UCSD-AML1 (cell line): ENCODE results near the gene RAB5IF.
A peak's percentile ranks its signal among the peaks of the same experiment; 100 is the strongest.
"Not testable (repeated sequence)": the region's sequence is repeated elsewhere in the genome, so short reads cannot be mapped to it uniquely, and the experiment has no call there.

ENCODE experiments used
- DNase-seq: peaks from one replicate; lab custom pipeline; 2025; ENCODE audit not compliant: unreplicated experiment; lab: John Stamatoyannopoulos, UW

Gene RAB5IF

DNA sequence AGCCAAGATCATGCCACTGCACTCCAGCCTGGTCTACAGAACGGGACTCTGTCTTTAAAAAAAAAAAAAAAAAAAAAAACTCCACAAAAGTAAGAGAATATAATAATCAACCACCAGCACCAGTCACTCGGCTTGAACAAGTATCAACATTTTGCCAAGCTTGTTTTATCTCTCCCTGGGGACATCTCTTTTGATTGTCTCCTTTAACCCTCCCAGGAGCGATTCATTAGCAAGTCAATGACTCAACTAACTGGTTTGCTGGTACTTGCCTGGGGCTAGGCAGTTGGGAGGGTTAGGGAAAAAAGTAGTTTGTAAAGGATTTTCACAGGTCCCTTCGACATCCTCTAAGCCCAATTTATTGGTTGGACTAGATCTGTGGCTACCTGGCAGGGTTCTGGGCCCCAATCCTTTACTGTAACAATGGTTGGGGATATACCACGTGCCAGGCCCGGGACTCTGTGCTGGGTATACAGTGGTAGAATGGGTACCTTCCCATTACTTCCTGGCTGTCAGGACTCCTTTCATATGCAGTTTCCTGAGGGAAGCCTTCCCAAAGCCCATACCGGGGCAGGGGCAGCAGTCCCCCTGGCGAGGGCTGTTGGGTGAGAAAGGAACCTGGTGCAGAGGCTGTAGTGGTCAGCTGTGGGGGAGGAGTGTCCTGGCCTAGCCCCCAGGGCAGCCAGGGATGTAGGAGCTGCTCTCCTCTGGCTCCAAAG is 20.0 kb upstream of the RAB5IF start:
- no peak for DNase-seq

DNA sequence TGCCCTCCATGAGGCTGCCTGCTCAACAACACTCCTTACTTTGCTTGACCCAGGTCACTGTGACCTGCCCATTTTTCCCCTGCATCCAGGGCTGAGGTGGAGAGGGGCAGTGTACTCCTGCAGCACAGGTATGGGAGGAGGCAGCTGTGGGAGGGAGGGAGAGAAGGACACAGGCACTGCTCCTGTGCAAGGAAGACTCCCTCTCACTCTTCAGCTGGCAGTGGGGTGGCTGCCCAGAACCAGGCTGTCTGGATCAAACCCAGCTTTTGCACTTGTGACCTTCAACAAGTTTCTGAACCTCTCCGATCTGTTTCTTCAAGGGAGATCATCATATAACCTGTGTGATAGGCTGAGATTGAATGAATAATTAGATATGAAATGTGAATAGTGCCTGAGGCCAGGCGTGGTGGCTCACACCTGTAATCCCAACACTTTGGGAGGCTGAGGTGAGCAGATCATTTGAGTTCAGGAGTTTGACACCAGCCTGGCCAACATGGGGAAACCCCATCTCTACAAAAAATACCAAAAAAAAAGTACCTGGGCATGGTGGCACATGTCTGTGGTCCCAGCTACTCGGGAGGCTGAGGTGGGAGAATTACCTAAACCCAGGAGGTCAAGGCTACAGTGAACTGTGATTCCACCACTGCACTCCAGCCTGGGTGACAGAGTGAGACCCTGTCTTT is 18.1 kb upstream of the RAB5IF start:
- DNase-seq = no peak

DNA sequence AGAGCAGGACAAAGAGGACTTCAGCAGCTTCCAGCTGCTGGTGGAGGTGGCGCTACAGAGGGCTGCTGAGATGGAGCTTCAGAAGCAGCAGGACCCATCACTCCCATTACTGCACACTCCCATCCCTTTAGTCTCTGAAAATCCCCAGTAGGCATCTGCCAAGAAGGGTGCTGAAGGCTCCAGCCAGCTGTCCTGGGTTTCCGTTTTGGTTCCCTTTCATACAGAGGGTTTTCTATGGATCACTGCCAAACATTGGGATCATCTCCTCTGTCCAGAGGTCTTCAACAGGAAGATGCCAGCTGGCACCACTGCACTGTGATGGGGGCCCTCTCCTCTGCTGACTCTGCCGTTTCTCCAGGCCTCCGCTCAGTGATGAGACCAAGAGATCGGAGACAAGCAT is 14.3 kb upstream of the RAB5IF start:
- no peak for DNase-seq

GRCh38 chr20:36591854-36592641 is 13.5 kb upstream of the RAB5IF start:
- no peak for DNase-seq

DNA sequence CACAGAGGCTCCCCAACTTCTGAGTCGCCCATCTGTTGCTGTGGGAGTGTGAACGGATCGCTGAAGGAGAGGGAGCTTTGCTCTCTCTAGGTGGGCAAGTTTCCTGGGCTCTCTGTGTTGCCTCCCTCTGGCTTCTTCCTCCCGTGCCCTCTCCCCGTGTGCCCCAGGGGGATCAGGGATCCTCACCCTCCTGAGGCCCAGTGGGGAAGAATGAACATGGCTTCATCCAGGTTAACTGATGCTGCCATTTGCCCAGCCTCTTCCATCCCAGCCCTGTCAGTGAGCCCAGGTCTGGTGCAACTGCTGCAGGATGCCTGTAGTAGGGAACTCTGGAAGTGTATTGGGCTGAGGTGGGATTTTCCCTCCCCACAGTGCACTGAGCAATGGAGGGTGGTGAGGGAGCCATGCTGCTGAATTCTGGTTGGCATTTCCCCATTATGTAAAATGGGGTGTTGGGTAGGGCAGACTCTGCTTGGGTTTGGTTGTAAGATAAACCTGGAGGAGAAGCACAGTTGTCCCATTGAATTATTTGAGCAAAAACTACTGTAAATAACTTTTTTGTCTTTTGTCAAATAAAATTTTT is 12.1 kb upstream of the RAB5IF start:
- no peak for DNase-seq

- DNase-seq = no peak
Measured at GRCh38 chr20:36599912-36600345, 5.7 kb upstream of the RAB5IF start.

DNA sequence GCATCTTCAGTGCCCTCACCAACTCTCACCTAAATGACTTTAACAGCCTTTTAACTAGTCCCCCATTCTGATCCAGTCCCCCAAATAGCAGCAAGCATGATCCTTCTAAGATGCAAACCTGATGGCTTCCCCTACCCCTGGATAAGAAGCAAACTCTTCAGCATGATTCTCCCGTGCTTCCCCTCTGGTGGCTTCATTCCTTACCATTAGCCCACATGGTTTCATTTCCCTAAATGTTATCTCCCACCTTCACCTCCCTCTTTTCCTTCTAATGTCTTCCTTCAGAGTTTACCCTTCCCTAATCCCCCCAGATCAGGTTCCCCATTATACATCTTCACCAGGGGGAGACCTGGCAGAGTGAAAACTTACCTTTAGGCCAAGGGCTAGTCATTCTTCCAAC is 4.0 kb upstream of the RAB5IF start:
- DNase-seq = no peak

- DNase-seq = no peak
Measured at GRCh38 chr20:36604952-36605398, 604 bp upstream of the RAB5IF start.

GRCh38 chr20:36606158-36607066 is 833 bp downstream of the RAB5IF start:
- peak; percentile 56 for DNase-seq

DNA sequence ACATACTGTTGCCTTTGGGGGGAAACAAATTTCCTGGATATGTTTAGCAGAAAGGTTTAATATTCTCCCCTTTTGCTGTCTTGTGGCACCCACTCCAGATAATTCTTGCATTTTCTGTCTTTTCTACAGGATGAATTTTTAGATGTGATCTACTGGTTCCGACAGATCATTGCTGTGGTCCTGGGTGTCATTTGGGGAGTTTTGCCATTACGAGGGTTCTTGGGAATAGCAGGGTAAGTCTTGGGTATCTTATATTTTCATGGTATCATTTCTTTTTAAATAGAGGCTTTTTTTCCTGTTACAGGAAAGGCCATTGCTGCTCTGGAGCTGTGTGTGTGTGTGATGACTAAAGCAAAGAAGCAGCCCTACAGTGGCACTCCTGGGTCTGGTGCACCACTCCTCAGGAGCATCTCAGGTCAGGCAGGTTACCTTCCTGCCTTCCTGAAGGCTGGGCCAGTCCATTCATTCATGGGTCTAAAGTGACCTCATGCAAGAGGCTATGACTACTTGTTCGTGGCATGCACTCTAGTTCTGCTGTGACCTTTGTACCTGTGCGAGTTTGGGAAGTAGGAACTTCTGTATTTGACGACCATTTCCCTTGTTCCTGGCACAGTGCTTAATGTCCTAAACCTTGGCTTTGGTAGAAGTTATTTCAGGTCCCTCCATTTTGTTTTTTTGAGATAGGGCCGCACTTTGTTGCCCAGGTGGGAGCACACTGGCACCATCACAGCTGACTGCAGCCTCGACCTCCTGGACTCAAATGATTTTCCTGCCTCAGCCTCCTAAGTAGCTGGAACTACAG is 2.2 kb downstream of the RAB5IF start:
- DNase-seq = no peak

- not testable (repeated sequence) for DNase-seq
Measured at GRCh38 chr20:36608388-36608728, 2.8 kb downstream of the RAB5IF start.

DNA sequence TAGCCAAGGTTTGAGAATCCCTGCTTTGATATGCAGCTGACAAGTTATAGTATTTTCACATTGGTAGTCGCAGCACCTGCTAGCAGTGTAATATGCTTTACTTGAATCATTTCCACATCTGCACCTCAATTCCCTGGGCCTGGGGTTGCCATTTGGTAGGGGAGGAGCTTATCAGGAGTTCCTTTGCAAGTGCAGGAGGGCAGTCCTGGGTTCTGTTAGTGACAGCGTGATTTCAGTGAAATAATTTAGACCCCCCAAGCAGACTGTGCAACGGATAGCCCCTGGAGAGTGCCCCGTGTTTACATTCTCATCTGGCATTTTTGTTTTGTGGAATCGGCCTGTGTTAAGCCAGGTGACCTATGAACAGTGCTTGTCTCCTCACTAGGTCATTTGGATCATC is 6.0 kb downstream of the RAB5IF start:
- no peak for DNase-seq

DNA sequence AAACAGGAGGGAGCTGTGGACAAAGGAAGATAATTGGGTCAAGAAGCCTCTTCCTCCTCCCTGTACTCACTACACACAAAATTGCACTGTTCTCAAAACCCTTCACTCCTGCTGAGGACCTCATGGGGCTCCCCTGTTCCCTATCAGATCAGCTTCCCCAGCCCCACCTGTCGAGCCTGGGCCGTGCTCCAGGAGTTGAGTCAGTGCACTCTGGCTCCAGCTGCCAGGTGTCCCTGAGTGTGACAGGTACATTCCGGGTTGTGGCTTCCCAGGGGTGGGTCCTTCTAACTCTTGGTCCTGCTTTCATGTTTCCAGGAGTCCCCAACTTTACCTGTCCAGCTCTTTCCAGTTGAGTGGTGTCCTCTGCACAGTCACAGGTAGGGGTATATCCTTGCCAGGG is 8.4 kb downstream of the RAB5IF start:
- no peak for DNase-seq

GRCh38 chr20:36614781-36615557 is 9.4 kb downstream of the RAB5IF start:
- no peak for DNase-seq

- no peak for DNase-seq
Measured at GRCh38 chr20:36620917-36621316, 15.3 kb downstream of the RAB5IF start.

GRCh38 chr20:36623444-36623843 is 17.9 kb downstream of the RAB5IF start:
- no peak for DNase-seq

- no peak for DNase-seq
Measured at GRCh38 chr20:36624068-36624943, 18.7 kb downstream of the RAB5IF start.

DNA sequence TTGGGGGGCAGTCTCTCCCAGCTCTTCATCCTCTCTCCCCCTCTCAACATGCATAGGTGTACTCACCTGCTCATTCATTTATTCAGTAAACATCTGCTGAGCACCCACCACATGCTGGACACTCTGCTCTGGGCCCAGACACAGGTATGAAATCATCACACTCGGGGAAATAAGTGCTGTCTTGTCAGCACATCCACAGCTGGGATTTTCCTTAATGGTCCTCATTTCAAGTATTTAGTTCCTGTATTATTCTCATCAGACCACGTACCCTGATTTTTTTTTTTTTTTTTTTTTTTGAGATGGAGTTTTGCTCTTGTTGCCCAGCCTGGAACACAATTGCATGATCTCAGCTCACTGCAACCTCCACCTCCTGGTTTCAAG is 19.4 kb downstream of the RAB5IF start:
- DNase-seq = no peak
